Choroid plexus epithelial cell (primary cell): ENCODE measurements around the gene ABHD2.

ENCODE experiments used
- DNase-seq: peaks from one replicate; pipeline ENCODE4 v3.0.0-alpha.2; 2010; ENCODE audit warnings: low read depth
- H3K4me3 ChIP-seq: 2 replicates; pipeline ENCODE4 v1.5.1; 2011; ENCODE audit warnings: low read depth, mild to moderate bottlenecking, control low read depth, low read length, moderate library complexity
- CTCF ChIP-seq: conservative IDR thresholded peaks from 2 replicates; pipeline ENCODE4 v1.5.1; 2011; ENCODE audit warnings: low read depth, mild to moderate bottlenecking, control low read depth, inconsistent platforms, low read length, moderate library complexity

ABHD2 gene

GRCh38 chr15:89052474-89052873 lies 35.8 kb upstream of the ABHD2 start:
- no peak overlapping the region for H3K4me3 ChIP-seq
- DNase-seq: peak; percentile 99
- TF ChIP-seq CTCF: no peak

GRCh38 chr15:89054873-89055272 lies 33.4 kb upstream of the ABHD2 start:
- no peak for TF ChIP-seq CTCF
- DNase-seq: no peak
- no peak overlapping the region for H3K4me3 ChIP-seq

GRCh38 chr15:89057506-89058133 lies 30.6 kb upstream of the ABHD2 start:
- peak; percentile 79 for DNase-seq
- H3K4me3 ChIP-seq: no peak overlapping the region
- peak; percentile 97 for TF ChIP-seq CTCF

GRCh38 chr15:89058376-89058775 lies 29.9 kb upstream of the ABHD2 start:
- no peak for TF ChIP-seq CTCF
- DNase-seq: no peak
- no peak overlapping the region for H3K4me3 ChIP-seq

- TF ChIP-seq CTCF: no peak
- DNase-seq: no peak
- H3K4me3 ChIP-seq: no peak overlapping the region
These were observed 29.3 kb upstream of the ABHD2 start for GRCh38 chr15:89058876-89059405.

- H3K4me3 ChIP-seq: no peak overlapping the region
- no peak for TF ChIP-seq CTCF
- no peak for DNase-seq
These were observed 22.0 kb upstream of the ABHD2 start for GRCh38 chr15:89066280-89066679.

GRCh38 chr15:89067751-89068150 lies 20.5 kb upstream of the ABHD2 start:
- no peak overlapping the region for H3K4me3 ChIP-seq
- peak; percentile 25 for DNase-seq
- TF ChIP-seq CTCF: no peak
